Epithelial cell of esophagus (primary cell): ENCODE measurements around the gene MYDGF.

Source experiments
- DNase-seq: peaks from one replicate; pipeline ENCODE4 v3.0.0; 2010; ENCODE audit warnings: low read depth
- H3K4me3 ChIP-seq: 2 replicates; pipeline ENCODE4 v1.5.1; 2011; ENCODE audit warnings: mild to moderate bottlenecking, low read length, control low read depth
- TF ChIP-seq, protein P1 (sequence below): IDR thresholded peaks from 2 replicates; pipeline ENCODE4 v1.5.1; 2011; ENCODE audit warnings: low read depth, mild to moderate bottlenecking, low read length, control low read depth, inconsistent platforms; ENCODE audit not compliant: insufficient read depth; ENCODE audit errors: missing control alignments

MYDGF gene

DNA sequence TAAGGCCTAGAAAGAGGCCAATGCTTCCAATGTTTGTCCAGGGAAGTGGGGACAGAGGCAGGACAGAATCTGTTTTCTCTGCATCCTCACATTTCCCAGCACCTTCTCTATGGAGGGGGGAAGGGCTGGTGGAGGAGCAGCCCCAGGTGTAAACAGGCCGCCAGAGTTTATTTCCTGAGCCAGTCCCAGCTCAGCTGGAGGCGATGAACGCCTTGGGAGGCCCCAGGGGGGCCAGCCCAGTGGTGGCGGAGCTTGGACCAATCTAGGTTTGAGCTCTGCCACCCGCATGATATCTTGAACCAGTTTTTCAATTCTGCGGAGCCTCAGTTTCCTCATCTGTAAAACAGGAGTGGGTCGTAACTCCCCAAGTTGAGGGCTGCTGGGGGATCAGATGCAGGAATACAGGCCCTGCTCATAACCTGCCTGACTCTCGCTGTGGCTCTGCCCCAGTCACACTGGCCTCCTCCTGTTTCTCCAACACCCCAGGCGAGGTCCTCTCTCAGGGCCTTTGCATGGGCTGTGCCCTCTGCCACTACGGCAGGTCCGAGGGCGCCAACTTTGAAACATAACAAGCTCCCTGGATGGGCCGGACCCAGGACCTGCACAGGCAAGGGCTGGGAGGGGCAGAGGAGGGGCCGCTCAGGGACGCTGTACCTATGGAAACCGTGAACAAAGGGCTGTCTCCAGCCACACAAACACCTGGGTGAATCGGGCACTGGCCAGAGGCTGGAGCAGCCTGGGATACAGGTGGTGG lies 29.7 kb downstream of the MYDGF start:
- TF ChIP-seq, protein P1, sequence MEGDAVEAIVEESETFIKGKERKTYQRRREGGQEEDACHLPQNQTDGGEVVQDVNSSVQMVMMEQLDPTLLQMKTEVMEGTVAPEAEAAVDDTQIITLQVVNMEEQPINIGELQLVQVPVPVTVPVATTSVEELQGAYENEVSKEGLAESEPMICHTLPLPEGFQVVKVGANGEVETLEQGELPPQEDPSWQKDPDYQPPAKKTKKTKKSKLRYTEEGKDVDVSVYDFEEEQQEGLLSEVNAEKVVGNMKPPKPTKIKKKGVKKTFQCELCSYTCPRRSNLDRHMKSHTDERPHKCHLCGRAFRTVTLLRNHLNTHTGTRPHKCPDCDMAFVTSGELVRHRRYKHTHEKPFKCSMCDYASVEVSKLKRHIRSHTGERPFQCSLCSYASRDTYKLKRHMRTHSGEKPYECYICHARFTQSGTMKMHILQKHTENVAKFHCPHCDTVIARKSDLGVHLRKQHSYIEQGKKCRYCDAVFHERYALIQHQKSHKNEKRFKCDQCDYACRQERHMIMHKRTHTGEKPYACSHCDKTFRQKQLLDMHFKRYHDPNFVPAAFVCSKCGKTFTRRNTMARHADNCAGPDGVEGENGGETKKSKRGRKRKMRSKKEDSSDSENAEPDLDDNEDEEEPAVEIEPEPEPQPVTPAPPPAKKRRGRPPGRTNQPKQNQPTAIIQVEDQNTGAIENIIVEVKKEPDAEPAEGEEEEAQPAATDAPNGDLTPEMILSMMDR, result no peak
- peak overlapping the region; percentile 75 for H3K4me3 ChIP-seq
- peak; percentile 81 for DNase-seq

GRCh38 chr19:4639531-4640246 lies 30.5 kb downstream of the MYDGF start:
- DNase-seq, result no peak
- TF ChIP-seq, protein P1, result no peak
- H3K4me3 ChIP-seq, result peak overlapping the region; percentile 75

- peak; percentile 97 for DNase-seq
- TF ChIP-seq, protein P1, result no peak
- H3K4me3 ChIP-seq, result peak within 1 kb of the TSS; percentile 75
Measured at GRCh38 chr19:4638828-4639530, 31.2 kb downstream of the MYDGF start, which contains the start of gene TNFAIP8L1. TNFAIP8L1 (plus strand) TSS chr19:4639516; CDS start chr19:4651870, 12,354 bp downstream.

- no peak for DNase-seq
- TF ChIP-seq, protein P1, result no peak
- H3K4me3 ChIP-seq, result no peak overlapping the region
Measured at GRCh38 chr19:4638317-4638716, 31.8 kb downstream of the MYDGF start.

- TF ChIP-seq, protein P1, result no peak
- H3K4me3 ChIP-seq, result no peak overlapping the region
- no peak for DNase-seq
Measured at GRCh38 chr19:4636761-4637160, 33.4 kb downstream of the MYDGF start.

- DNase-seq, result peak; percentile 38
- TF ChIP-seq, protein P1, result peak; percentile 61
- peak overlapping the region; percentile 52 for H3K4me3 ChIP-seq
Measured at GRCh38 chr19:4636151-4636717, 33.9 kb downstream of the MYDGF start.
